Aorta (tissue), 5 donors: ENCODE measurements around the gene DNAJC5G. TPM values are rescaled to one million over a fixed set of nuclear protein-coding genes. Genes with fewer than 3 reads are reported as not detected.

Experiments
- ATAC-seq: fragments of 200-7000 bp; cut with Tn5 transposase; one replicate; pipeline ENCODE4 v1.9.1; 2022; ENCODE audit warnings: moderate library complexity; ENCODE audit not compliant: low FRiP score
- DNase-seq, 2 donors: peaks; one replicate each; pipeline ENCODE4 v3.0.0-alpha.2; 2020
- H3K27ac ChIP-seq, 2 donors: one replicate each; pipeline ENCODE4 v1.5.1; 2013; ENCODE audit warnings: low read length in 2 of 2, mild to moderate bottlenecking in 2 of 2, moderate library complexity in 2 of 2, control low read depth in 1 of 2, inconsistent platforms in 1 of 2, low read depth in 1 of 2
- H3K27me3 ChIP-seq, 2 donors: one replicate each; pipeline ENCODE4 v1.6.1; 2013; ENCODE audit warnings: control low read depth in 1 of 2, low read length in 1 of 2, mild to moderate bottlenecking in 1 of 2, moderate library complexity in 1 of 2; ENCODE audit not compliant: insufficient read depth in 2 of 2, control insufficient read depth in 1 of 2
- H3K36me3 ChIP-seq, 2 donors: one replicate each; pipeline ENCODE4 v1.6.1; 2013; ENCODE audit warnings: control low read depth in 1 of 2, low read length in 1 of 2, mild to moderate bottlenecking in 1 of 2; ENCODE audit not compliant: insufficient read depth in 2 of 2, control insufficient read depth in 1 of 2
- H3K4me1 ChIP-seq, 2 donors: one replicate each; pipeline ENCODE4 v1.6.1; 2013; ENCODE audit warnings: low read length in 2 of 2, control low read depth in 1 of 2, mild to moderate bottlenecking in 1 of 2, moderate library complexity in 1 of 2; ENCODE audit not compliant: insufficient read depth in 2 of 2, control insufficient read depth in 1 of 2
- H3K4me3 ChIP-seq, 2 donors: one replicate each; pipeline ENCODE4 v1.5.1; 2013; ENCODE audit warnings: low read length in 2 of 2, control low read depth in 1 of 2, mild to moderate bottlenecking in 1 of 2
- H3K9me3 ChIP-seq: one replicate; pipeline ENCODE4 v1.6.1; 2013; ENCODE audit warnings: mild to moderate bottlenecking, low read length; ENCODE audit not compliant: control insufficient read depth
- WGBS, 2 donors: extraction: QIAGEN DNeasy Blood & Tissue Kit; methylation state at CpG; one replicate each; pipeline ENCODE4 v1.1.7; 2013; 5-methylcytosine and 5-hydroxymethylcytosine counted together
- intact Hi-C, 2 donors: fragments of 100-400 bp; cut with DNase I; formaldehyde crosslinking; loops; one replicate each; pipeline versions ENCODE4 v1.14.2 to v1.15.0; 2022
- polyA plus RNA-seq, 2 donors: library from polyadenylated mRNA; stranded (reverse); fragments of 200-250 nt; gene quantifications; one replicate each; pipeline ENCODE4 v1.2.3, GENCODE V29; 2013
- total RNA-seq, 2 donors: library from RNA; stranded (reverse); fragmentation: NEBNext Ultra II Directional; extraction: Animal tissue kit (Norgen Biotek cat#: 25700); gene quantifications; one replicate each; pipeline ENCODE4 v1.2.1, GENCODE V29; 2021
- donor health status: healthy with polysubstance abuse.
- donor health status: Bipolar disorder and iron deficiency.
- donor health status: DM: no; HTN: no; CAD: no.
- donor health status: DM: no; HTN: no; CAD: no.
- donor health status: DM: yes; HTN: yes; CAD: no.

The DNAJC5G gene
- total and polyA plus RNA-seq, 4 donors, result 2.3 TPM; not detected in 2

DNA sequence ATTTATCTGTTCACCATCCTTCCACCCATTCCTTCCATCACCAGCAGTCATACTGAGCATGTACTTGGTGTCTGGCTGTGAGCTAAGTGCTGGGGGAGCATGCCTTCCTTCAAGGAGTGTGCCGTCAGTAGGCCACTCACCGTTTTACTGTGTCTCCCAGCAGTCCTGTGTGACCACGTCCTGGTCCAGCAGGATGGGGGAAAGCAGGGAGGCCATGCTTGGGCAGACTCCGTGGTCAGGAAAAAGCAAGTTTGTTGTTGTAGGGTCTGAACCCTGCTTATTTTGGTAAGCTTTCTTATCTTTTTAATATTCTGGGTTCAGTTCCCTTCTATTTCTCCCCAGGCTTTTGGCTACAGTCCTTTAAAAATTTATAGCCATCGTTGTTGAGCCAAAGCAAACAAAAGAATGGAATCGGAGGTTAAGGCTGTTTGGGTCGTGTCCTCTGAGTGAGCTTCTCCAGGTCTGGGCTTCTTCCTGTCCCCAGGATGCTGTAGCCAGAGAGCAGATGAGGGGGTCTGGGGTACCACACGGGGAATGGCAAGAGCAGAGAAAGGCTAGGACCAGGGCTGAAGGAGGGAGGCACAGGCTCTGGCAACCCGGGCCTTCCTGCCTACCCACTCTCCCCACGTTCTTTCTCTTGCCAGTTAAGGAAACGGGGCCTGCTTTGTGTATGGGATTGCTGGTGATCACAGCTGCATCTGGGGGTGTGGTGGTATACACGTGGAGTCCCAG lies 25.9 kb upstream of the DNAJC5G start:
- Histone ChIP-seq H3K4me1 (peaks cover 0 to 3% of the 10 kb centered on the region in 2 donors), H3K4me3 (no peak overlapping the region), H3K27me3 (no peaks in the 10 kb centered on the region), H3K36me3 (no peaks in the 10 kb centered on the region), H3K27ac (no peak overlapping the region), H3K9me3 (no peaks in the 10 kb centered on the region)
- WGBS, 2 donors, result 4 to 6% methylated on average over 12 of the region's 12 CpGs
- intact Hi-C loops, result no loop called here
- ATAC-seq (no peak), DNase-seq (no peak)

DNA sequence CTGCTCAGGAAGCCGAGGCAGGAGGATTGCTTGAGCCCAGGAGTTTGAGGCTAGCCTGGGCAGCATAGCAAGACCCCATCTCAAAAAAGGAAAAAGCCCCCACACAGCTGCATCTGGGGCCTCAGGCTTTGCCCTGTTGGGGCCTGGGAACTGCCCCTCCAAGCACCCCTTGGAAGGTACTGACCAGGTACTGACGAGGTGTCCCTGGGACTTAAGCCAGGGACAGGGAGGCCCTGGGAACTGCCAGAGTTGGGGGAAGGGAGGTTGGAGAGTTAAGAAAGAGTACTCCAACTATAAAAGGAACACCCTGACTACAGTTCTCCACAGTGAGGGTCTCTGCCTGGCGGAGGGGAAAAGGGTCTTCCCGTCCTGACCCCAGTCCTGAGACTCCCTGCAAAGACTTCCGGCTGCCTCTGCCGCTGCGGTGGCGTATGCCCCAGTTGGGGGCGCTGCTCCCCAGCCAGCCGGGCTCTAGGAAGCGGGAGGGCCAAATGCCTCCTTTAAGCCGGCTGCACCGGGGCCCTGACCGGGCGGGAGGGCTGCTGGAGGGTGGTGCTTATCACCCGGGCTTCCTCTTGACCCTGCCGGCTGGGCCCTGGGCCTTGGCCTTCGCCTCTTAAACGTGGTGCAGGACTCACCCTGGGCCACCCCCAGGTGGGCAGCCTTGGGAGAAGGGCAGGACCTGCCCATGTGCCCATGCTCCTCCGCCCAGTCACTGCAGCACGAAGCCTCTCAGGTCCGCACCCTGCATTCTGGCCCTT lies 25.2 kb upstream of the DNAJC5G start:
- Histone ChIP-seq H3K36me3 (no peaks in the 10 kb centered on the region), H3K27ac (no peak overlapping the region), H3K4me3 (no peak overlapping the region), H3K27me3 (no peaks in the 10 kb centered on the region), H3K4me1 (peaks cover 0 to 3% of the 10 kb centered on the region in 2 donors), H3K9me3 (no peaks in the 10 kb centered on the region)
- WGBS, 2 donors, result 45 to 50% methylated on average over 21 to 22 of the region's 22 CpGs
- intact Hi-C loops, result no loop called here
- peak in 1 of 2 donors; percentile 56 for DNase-seq
- ATAC-seq, result peak; percentile 4

DNA sequence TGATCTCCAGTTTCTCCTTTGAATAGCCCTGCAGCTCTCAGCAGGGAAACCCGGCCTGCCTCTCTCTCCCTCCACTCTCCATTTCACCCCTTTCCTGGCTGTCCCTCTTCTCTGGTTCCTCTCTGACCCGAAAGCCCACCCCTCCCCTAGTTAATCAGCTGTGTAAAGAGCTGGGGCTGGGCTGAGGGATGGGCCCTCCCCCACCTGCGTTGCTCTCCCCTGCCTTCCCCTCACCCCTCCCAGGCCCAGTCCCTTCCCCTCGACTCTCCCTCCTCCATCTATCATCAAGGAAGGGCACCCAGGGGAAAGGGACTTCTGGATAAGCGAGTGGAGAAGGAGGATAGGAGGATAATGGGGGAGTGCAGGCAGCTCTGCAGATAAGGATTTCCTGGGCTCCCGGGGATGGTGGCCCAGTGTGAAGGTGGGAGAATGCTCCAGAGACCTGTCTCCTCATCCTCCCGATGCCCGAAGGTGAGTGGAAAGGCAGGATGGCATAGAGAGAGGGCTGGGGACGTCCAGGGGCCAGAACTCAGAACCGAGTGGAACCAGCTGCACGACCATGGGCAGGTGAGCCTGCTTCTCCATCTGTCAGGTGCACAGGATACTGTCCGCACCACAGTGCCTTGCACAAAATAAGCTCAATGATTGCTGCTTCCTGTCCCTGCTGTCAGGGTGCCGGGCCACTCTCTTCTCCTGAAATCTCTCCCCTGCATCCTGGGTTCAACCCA lies 24.4 kb upstream of the DNAJC5G start:
- H3K9me3 ChIP-seq, result no peaks in the 10 kb centered on the region
- H3K4me3 ChIP-seq, result no peak overlapping the region
- no peaks in the 10 kb centered on the region for H3K27me3 ChIP-seq
- DNase-seq, result peak in 1 of 2 donors; percentile 6
- ATAC-seq, result no peak
- peaks cover 0 to 3% of the 10 kb centered on the region in 2 donors for H3K4me1 ChIP-seq
- no peak overlapping the region for H3K27ac ChIP-seq
- no peaks in the 10 kb centered on the region for H3K36me3 ChIP-seq
- WGBS, 2 donors, result 77 to 80% methylated on average over 13 of the region's 13 CpGs
- intact Hi-C loops, result no loop called here

DNA sequence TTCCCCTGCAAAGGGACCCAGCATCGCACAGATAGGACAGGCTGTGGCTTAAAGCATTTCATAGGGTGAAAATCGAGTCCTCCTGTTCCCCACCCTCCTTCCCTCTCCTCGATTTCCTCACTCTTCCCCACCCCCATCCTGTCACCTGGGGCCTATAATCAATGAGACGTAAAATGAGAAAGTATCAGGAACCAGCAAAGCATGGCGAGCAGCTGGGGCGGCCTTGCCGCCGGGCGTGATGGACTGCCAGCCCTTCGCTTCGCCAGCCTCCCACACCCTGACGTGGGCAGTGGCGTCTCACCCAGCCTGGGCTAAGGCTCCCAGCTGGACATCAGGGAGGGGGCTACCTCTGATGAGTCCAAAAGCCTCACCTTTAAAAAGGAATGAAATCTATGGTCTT lies 23.5 kb upstream of the DNAJC5G start:
- H3K36me3 ChIP-seq, result no peaks in the 10 kb centered on the region
- no peak overlapping the region for H3K27ac ChIP-seq
- H3K27me3 ChIP-seq, result no peaks in the 10 kb centered on the region
- DNase-seq (peak in 1 of 2 donors; percentile 26), ATAC-seq (no peak)
- no peaks in the 10 kb centered on the region for H3K9me3 ChIP-seq
- no peak overlapping the region for H3K4me3 ChIP-seq
- WGBS, 2 donors, result 85 to 87% methylated on average over 13 of the region's 13 CpGs
- H3K4me1 ChIP-seq, result peaks cover 0 to 5% of the 10 kb centered on the region in 2 donors
- intact Hi-C loops, result no loop called here

DNA sequence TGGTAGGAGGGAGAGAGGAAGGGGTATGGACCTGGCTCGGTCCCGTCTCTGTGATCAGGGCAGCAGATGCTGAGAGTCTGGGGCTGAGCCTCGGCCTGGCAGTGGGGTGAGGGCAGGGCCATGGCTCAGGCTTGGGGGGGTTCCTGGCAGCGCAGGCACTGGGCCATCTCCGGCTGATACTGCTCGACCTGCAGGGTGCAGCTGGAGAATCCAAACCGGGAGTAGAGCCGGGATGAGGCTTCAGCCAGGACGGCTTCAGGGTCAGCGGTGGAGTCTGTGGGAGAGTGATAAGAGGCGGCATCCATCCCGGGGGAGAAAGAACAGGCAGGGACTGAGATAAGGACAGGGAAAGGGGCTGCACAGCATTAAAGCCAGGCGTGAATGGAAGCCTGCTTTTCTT lies 20.0 kb upstream of the DNAJC5G start:
- DNase-seq (no peak), ATAC-seq (no peak)
- no peaks in the 10 kb centered on the region for H3K27me3 ChIP-seq

DNA sequence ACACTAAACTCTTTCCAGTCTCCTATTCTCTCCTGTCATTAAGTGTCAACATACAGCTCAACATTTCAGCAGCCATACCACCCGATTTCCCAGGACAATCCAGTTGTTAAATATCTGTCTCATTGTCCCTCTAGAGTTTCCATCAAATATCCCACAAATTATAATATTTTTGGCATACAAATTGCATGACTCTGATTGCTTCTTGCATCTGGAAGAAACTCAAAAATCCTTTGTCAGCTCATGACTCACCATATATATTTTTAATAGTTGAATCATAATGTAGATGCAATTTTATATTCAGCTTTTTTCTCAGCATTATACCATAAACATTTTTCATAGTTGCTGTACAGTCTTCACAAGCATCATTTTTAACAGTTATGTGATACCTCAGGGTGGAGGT lies 19.6 kb upstream of the DNAJC5G start:
- Histone ChIP-seq H3K27me3 (no peaks in the 10 kb centered on the region), H3K36me3 (no peaks in the 10 kb centered on the region), H3K27ac (no peak overlapping the region), H3K4me3 (no peak overlapping the region), H3K4me1 (peaks cover 0 to 2% of the 10 kb centered on the region in 2 donors), H3K9me3 (no peaks in the 10 kb centered on the region)
- DNase-seq (no peak), ATAC-seq (no peak)
- 3 to 7% methylated on average over 1 of the region's 1 CpG for WGBS, 2 donors
- intact Hi-C loops, result no loop called here

More for the DNA sequence above, 20.0 kb upstream of the DNAJC5G start:
- Histone ChIP-seq H3K4me3 (no peak overlapping the region), H3K36me3 (no peaks in the 10 kb centered on the region), H3K27ac (no peak overlapping the region), H3K9me3 (no peaks in the 10 kb centered on the region), H3K4me1 (peaks cover 0 to 2% of the 10 kb centered on the region in 2 donors)
- 10 to 13% methylated on average over 13 of the region's 13 CpGs for WGBS, 2 donors
- intact Hi-C loops, result no loop called here

DNA sequence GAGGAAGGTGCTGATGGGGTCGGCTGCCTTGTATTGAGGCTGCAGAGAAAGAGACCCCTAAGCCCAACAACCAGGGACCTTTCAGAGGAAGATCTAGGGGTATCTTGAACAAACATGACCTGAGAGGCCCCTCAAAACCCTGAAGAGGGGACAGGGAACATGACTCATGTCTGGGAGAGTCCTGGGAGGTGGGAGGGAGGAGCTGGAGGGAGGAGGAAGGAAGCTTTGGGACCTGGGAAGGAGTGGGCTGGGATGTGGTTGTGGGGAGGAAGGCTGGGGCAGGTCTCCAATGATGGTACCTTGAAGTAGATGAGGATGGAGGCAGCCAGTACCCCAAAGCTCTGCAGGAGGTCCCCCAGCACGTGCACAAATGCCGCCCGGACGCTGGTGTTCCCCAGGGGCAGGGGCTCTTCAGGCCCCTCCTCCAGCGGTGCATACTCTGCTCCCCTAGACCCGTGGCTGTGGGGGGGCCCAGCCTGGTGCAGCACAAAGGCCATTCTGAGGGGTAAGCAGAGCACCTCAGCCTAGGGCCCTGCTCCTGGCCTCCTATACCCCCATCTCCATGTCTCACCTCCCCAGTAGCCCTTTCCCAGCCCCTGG lies 18.3 kb upstream of the DNAJC5G start:
- ATAC-seq (no peak), DNase-seq (no peak)
- H3K4me3 ChIP-seq, result no peak overlapping the region
- 89 to 92% methylated on average over 7 of the region's 7 CpGs for whole genome bisulfite sequencing, 2 donors
- no peak overlapping the region for H3K27ac ChIP-seq
- intact Hi-C loops, result no loop called here
- H3K27me3 ChIP-seq, result no peaks in the 10 kb centered on the region
- no peaks in the 10 kb centered on the region for H3K36me3 ChIP-seq
- no peaks in the 10 kb centered on the region for H3K9me3 ChIP-seq
- peaks cover 0 to 2% of the 10 kb centered on the region in 2 donors for H3K4me1 ChIP-seq

DNA sequence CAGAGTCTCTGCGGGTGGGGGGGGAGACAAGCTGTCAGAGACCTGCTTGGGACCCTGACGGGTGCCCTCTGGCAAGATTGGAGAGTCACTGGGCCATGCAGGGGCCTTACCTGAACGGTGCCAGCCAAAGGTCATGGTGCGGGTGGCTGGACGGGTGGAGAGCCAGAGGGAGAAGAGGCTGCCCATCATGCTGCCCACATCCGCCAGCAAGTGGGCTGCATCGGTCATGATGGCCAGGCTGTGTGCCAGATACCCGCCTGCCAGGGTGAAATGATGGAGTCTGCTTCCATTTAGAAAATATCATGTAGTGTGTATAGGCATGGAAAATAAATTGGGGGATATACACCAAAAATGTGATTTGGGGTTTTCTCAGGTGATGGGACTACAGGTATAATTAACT lies 17.2 kb upstream of the DNAJC5G start:
- DNase-seq (no peak), ATAC-seq (no peak)
- H3K4me3 ChIP-seq, result no peak overlapping the region
- H3K27me3 ChIP-seq, result no peaks in the 10 kb centered on the region
- peaks cover 0 to 2% of the 10 kb centered on the region in 2 donors for H3K4me1 ChIP-seq
- WGBS, 2 donors, result 82 to 90% methylated on average over 8 of the region's 8 CpGs
- no peaks in the 10 kb centered on the region for H3K36me3 ChIP-seq
- H3K27ac ChIP-seq, result no peak overlapping the region
- H3K9me3 ChIP-seq, result no peaks in the 10 kb centered on the region
- intact Hi-C loops, result no loop called here
